Activated CD4-positive, CD25-positive, alpha-beta regulatory T cell treated with anti-CD3 and anti-CD28 coated beads, Interleukin-2, amount 50 U/mL, for 24 hours (primary cell): ENCODE measurements around the gene PRKCA.
"Not testable (repeated sequence)": the region's sequence is repeated elsewhere in the genome, so short reads cannot be mapped to it uniquely, and the experiment has no call there.

ENCODE experiments used
- ATAC-seq, 2 donors: fragments of 150-1000 bp; cut with Tn5 transposase; one replicate each; pipeline ENCODE4 v1.10.0; 2021; ENCODE audit warnings: mild to moderate bottlenecking in 1 of 2, moderate library complexity in 1 of 2

Gene PRKCA

GRCh38 chr17:66301864-66302741, at the start of gene PRKCA:
Gene PRKCA (plus strand): TSS chr17:66302613.
- peak; percentile 69 to 70 for ATAC-seq

- not testable (repeated sequence) for ATAC-seq
Measured at GRCh38 chr17:66253458-66253857, 49.0 kb upstream of the PRKCA start.

DNA sequence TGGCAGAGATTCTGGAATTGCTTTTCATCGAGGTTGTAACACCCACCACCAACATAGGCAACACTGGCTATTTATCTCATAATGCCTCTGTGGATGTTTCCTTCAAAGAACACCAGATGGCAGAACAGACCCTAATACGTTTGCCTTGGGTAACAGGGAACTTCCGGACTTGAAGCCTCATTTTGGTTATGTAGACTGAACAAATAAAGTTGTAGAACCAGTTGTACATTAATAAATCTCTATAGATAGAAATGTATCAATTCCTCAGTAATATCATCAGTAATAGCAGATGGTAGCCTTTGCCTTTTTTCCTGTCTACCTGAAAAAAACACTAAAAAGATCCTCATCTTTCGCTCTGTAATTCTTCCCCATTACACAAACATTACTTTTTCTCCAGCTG, 47.3 kb upstream of the PRKCA start:
- ATAC-seq, result peak; percentile 73 to 74

GRCh38 chr17:66255527-66255971, 46.9 kb upstream of the PRKCA start:
- ATAC-seq, result peak; percentile 41 to 43

DNA sequence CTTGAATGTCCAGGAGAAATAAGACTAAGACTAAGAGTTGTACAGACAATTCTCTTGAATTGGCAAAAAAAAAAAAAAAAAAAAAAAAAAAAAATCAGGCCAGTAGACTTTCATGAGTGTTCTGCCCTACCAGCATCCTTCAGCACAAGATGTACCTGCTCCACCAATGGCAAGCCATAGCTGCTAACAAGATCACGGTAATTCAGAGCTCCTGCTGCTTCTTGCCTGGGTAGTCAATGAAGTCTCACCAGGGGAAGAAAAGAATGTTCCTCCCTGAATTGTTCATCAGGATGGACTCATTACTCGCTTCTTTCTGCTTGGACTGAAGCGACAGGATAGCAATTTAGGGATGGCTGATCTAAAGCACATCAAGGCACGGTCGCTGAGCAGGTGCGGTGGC, 42.1 kb upstream of the PRKCA start:
- ATAC-seq, result no peak

GRCh38 chr17:66260688-66261087, 41.7 kb upstream of the PRKCA start:
- no peak for ATAC-seq

- ATAC-seq, result no peak
Measured at GRCh38 chr17:66262767-66263166, 39.6 kb upstream of the PRKCA start.

DNA sequence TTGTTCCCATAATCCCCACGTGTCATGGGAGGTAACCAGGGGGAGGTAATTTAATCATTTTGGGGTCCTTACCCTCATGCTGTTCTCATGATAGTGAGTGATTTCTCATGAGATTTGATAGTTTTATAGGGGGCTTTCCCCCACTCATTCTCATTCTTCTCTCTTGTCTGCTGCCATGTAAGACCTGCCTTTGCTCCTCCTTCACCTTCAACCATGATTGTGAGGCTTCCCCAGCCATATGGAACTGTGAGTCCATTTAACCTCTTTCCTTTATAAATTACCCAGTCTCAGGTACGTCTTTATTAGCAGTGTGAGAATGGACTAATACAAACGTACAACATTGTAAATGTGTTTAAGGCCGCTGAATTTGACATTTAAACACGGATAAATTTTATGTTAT, 37.7 kb upstream of the PRKCA start:
- ATAC-seq, result no peak

DNA sequence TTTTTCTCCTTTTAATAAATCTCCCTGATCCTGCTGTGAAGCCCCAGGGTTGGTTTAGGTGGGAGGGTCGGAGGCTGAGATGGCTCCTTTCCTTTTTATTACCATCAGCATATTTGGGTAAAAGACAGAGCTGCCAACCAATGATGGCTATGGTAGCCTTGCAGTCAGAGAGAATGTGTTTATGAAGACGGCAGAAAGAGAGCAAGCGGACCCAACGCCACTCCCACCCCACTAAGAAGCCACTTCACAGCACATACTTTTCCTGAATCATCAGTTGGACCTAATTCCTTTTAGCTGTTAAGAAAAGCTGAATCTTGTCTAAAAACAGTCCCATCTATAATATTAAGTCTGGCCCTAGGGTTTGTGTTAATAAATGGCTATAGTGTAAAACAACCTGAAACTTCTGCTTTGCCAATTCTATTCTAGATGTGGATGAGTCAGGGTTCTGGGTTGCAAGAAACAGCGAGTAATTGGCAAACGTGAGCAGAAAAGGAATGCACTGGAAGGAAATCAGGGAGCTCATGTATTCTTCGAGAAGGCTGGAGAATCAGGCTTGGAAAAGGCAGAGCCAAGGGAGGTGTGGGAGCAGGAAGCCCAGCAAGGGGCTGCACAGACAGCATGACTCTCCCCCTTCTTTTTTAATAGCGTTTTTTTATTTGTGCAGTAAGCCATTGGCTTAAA, 34.0 kb upstream of the PRKCA start:
- ATAC-seq, result no peak

DNA sequence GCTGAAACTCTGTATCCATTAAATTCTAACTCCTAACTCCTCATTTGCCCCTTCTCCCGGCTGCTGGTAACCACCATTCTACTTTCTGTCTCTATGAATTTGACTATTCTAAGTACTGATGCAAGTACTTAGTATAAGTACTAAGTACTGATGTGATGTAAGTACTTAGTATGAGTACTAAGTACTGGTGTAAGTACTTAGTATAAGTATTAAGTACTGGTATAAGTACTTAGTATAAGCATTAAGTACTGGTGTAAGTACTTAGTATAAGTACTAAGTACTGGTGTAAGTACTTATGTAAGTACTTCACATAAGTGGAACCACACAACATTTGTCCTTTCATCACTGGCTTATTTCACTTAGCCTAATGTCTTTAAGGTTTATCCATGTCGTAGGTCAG, 32.3 kb upstream of the PRKCA start:
- no peak for ATAC-seq

- no peak for ATAC-seq
Measured at GRCh38 chr17:66271512-66271911, 30.9 kb upstream of the PRKCA start.

- no peak for ATAC-seq
Measured at GRCh38 chr17:66272811-66273585, 29.4 kb upstream of the PRKCA start.

DNA sequence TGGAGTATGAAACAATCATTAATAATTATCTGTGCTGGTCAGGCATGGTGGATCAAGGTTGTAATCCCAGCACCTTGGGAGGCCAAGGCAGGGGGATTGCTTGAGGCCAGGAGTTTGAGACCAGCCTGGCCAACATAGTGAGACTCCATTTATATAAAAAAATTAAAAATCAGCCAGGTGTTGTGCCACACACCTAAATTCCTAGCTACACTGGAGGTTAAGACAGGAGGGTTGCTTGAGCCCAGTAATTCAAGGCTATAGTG, 28.9 kb upstream of the PRKCA start:
- no peak for ATAC-seq

- peak; percentile 28 to 63 for ATAC-seq
Measured at GRCh38 chr17:66275651-66276050, 26.8 kb upstream of the PRKCA start.

DNA sequence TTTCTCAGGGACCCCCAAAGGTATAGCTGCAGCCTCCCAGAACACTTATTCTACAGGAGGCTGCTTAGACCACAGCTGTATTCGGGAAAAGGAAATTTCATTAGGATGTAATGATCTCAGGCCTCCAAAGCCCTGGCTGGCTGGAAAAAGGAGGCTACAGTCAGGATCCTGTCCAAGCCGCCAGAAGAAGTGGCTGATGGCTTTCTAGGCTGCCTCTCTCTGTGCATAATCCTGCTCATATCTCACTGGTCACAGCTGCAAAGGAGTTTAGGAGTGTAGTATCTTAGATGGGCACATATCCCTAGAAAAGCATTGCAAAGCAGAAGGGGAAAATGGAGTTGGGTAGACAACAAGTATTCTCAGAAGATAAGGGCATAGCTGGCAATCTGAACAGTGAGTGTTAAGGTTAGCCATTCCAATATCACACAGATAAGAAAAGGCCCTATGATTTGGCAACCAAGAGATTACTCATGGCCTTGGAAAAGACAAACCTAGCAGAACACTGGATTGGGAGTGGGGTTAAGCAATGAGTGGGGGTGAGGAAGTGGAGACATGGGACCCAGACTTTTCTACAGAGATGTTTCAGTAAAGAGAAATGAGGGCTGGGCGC, 26.0 kb upstream of the PRKCA start:
- ATAC-seq, result no peak

DNA sequence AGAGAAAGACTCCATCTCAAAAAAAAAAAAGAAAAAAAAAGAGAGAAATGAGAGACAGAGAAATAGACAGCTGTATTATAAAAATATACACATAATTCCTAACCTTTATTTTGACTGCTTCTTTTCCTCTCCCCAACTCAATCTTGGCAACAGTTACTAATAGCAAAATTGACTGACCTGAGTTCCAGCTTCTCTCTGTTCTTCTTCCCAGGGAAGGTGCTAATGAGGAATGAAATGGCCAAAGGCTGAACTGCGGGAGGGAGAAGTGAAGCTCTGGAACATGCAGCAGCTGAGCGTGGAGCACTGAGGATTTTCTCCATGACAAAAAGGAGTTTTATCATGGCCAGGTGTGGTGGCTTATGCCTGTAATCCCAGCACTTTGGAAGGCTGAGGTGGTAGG, 25.2 kb upstream of the PRKCA start:
- no peak for ATAC-seq

GRCh38 chr17:66281661-66282369, 20.6 kb upstream of the PRKCA start:
- no peak for ATAC-seq

DNA sequence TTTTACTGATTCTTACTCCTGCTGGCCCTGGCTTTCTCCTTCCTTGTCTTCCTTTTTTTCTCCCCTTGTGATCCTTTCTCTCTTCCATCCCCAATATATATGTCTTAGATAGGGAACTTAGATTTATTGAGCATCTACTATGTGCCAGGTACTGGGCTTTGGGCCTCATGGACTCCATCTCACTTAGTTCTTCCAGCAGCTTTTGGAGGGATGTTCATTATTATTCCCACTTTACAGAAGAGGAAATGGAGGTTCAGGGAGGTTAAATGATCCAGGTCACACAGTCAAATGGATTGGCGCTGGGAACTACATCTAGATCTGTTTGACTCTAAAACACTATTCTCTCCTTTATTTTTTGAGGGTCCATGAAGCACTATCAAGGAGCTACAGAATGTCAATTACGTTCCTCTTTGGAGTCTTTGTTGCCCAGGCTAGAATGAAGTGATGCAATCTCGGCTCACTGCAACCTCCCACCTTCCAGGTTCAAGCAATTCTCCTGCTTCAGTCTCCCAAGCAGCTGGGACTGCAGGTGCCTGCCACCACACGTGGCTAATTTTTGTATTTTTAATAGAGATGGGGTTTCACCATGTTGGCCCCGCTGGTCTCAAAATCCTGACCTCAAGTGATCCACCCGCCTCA, 19.0 kb upstream of the PRKCA start:
- ATAC-seq, result no peak

DNA sequence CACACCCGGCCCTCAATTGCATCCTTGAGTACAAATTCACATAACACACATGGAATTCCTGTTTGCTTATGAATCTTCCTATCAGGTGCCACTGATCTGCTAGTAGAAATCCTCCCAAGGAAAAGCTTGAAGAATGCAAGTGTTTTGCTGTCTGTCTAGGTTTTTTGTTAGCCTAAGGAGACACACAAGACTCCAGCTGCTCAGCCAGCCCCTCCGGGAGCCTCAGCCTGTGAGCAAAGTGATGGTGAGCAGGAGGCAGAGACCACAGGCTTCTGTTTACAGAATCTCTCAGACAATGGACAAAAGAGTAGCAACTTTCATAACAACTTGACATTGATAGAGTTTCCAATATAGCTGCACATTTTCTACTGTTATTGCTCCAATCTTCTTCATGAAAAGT, 18.4 kb upstream of the PRKCA start:
- no peak for ATAC-seq

DNA sequence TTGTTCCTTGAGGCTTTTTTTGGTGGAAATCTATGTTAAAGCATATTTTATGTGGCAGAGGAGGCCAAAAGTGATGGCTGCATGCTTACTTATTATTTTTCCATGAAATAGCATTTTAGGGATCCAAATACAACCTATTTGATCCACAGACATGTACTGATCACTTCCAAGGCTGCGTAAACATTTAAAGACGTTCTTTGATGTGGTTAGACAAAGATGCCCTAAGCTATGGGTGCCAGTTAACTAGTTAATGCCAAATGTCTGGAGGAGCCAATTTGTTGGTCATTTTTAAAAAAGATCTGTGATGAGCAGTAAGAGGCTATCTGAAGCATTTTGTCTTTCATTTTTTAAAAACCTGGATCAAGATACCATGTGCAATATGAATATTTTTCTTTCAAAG, 17.3 kb upstream of the PRKCA start:
- no peak for ATAC-seq

DNA sequence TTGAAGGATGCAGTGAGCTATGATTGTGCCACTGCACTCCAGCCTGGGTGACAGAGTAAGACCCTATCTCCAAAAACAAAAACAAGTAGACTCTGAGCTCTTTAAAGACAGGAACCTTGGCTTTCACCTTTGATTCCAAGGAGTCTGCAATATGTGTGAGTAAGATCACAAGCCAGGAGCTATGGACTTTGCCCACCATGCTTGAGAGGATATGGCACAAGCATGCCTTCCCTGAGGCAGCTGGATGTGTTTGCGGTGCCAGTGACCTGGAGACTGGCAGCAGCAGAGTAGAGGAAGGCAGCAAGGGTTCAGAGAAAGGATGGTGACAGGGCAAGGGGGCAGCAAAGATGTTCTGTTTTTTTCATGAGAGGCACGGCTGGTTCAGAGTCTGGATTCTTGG, 14.5 kb upstream of the PRKCA start:
- ATAC-seq, result no peak

GRCh38 chr17:66290101-66290722, 12.2 kb upstream of the PRKCA start:
- no peak for ATAC-seq
